Inflammatory macrophage treated with lipopolysaccharide for 4 hours (primary cell): ENCODE data around the gene OMP.

Experiments
- DNase-seq: peaks from one replicate; pipeline ENCODE4 v3.0.0-alpha.2; 2020

Gene OMP

DNA sequence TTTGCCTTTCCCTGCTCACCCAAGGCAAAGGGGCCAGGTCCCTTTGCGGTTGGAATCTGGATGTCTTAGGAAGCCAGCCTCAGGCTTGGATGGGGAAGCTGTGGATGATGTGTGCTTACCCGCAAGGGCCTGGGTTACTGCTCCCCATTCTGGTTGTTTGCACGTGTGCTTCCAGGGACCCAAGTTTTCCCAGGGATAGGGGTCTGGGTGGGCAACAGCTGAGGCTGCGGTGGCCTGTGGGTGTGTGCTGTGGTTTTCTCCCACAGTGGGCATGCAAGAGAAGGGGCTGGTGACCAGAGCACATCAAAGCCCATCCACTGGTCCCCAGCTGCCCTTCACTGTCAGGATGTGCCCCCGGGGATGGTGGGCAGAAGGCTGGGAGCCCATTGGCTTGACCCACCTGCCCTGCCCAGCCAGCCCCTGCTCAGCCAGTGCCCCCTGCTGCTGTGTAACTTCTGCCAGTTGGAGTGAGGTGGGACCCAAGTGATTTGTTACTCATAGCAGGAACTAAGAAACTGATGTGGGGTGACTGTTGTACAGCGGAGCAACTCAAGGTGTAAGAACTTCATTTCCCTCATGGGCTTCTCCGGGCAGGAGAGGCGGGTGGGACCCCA is 32.6 kb upstream of the OMP start:
- DNase-seq: no peak

GRCh38 chr11:77071077-77071476 is 31.6 kb upstream of the OMP start:
- no peak for DNase-seq

DNA sequence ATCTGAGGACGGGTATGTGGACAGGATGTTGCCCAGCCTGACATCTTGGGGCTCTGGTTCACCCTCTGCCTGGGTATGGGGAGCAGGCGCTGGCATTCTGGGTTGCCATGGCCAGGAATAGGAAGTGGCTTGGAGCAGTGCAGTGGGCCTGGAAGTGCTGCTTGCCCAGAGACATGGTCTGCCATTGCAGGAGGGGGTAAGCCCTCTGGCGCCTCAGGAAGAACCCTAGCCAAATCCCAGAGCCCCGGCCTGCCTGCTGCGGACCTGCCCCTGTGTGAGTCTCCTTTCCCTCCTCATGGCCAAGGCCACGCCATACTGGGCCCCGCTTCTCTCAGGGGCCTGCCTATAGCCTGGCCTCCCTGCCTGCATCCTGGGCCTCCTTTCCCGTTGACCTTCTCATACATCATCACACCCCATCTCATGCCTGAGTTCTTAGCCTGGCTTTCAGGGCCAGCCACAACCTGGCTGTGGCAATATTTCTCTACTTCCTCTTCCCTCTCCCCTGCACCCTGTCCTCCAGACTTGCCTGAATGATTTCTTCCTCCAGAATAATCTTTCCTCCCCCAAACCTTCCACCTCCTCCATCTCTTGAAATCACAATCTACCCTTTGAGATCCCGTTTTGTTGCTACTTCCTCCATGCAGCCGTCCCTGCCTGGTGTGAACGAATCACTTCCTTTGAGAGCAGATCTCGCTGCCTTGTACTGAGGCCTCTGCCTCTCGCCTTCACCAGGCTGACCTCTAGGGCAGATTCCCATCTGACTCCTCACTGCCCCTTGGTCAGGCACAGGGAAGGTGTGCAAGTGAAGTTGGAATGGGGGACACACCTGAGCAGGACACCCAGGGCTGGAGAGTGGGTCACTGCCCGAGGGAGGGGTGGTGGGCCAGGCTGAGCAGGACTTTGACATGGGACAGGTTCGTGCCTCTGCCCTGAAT is 30.7 kb upstream of the OMP start:
- DNase-seq: peak; percentile 39

DNA sequence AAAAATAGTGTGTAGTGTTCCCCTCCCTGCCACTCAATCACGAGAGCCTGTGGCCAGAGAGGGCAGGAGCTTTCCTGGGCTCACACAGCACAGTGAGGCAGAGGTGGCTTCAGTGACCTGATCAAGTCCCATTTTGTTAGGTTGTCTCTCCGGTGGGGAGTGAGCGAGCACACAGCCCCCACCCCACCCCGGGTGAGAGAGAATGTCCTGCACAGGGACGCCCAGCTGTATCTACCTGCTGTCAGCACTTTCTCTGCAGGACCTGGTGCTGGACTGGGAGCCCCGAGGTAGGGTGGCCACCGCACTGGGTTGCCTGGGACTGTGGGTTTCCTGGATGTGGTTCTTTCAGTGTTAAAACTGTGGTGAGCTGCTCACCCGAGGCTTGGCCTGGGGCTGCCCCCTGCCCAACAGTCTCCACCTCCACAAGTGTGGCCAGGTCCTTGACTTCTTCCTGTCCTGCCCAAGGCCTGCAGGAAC is 29.8 kb upstream of the OMP start:
- no peak for DNase-seq

- no peak for DNase-seq
These were observed 29.2 kb upstream of the OMP start for GRCh38 chr11:77073328-77074001.

GRCh38 chr11:77074205-77074604 is 28.4 kb upstream of the OMP start:
- no peak for DNase-seq

- no peak for DNase-seq
These were observed 27.9 kb upstream of the OMP start for GRCh38 chr11:77074626-77075221.

- DNase-seq: no peak
These were observed 27.2 kb upstream of the OMP start for GRCh38 chr11:77075425-77075905.

- DNase-seq: no peak
These were observed 23.0 kb upstream of the OMP start for GRCh38 chr11:77079666-77080065.

GRCh38 chr11:77080643-77081210 is 21.9 kb upstream of the OMP start:
- DNase-seq: peak; percentile 9

DNA sequence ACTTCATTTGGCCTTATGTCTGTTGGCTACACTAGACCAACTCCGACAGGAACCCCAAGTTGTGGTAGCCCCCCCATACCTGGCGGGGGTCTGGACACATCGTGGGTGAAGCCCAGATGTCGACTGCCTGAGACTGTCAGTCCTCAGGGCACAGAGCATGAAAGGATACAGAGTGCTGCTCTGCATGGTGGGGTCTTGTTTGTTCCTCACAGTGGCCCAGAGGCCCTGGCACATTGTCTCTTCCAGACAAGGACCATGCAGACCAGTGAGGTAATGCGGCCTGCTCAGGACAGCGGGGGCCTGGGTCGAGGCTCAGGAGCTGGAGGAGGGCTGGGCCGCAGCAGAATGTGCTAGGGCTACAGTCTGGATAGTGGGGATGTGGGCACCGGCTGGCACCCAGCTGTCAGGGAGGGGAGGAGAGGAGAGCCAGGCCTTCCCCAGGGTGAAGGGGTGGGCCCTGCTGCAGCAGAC is 21.2 kb upstream of the OMP start:
- no peak for DNase-seq

- no peak for DNase-seq
These were observed 20.4 kb upstream of the OMP start for GRCh38 chr11:77081976-77082836.

- DNase-seq: peak; percentile 64
These were observed 19.6 kb upstream of the OMP start for GRCh38 chr11:77082838-77083565.

DNA sequence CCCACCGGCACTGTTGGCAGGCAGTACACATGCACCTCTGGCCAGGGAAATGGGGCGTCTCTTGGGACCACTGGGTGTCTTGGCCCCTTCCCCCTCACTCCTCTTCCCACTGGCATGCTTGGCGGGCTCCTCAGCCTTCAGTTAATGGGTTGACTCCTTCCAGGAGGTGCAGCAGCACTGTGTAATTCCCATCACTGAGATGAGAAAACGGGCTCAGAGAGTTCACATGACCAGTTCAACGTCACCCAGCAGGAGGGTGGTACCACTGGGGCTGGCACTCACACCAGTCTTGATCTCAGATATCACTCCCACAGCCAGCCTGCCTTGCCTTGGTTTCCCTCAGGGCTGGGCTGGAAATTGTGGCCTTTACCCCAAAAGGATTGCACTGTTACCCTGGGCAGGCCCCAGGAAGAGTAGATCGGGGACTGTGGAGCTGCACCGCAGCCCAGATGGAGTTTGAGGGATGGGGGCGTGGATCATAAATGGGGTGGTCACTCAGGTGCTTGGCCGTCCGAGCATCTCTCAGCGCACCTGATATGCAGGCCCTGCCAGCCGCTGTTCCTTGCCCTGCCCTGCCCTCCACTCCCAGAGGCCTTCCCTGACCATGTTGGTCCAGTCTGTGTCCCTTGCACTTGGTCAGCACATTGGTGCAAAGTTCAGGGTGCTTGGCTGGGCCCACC is 18.9 kb upstream of the OMP start:
- no peak for DNase-seq

- no peak for DNase-seq
These were observed 18.0 kb upstream of the OMP start for GRCh38 chr11:77084581-77085191.

DNA sequence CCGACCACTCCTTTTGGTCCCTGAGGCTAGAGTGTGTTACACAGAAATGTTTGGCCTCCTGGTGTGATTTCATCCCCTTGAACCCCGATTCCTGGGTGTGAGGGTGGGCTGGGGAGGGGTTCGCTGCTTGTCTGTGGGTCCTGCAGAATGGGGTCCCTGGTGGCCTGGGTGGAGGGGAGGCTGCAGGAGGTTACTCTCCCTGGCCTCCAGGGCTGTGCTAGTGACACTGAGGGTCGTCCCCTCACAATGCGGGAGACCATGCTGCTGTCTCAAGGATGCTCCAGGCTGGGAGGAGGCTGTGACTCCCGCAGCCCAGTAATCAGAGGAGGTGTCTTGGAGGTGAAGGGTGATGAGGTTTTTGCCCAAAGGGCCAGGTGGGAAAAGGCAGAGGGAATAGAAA is 17.0 kb upstream of the OMP start:
- DNase-seq: no peak

DNA sequence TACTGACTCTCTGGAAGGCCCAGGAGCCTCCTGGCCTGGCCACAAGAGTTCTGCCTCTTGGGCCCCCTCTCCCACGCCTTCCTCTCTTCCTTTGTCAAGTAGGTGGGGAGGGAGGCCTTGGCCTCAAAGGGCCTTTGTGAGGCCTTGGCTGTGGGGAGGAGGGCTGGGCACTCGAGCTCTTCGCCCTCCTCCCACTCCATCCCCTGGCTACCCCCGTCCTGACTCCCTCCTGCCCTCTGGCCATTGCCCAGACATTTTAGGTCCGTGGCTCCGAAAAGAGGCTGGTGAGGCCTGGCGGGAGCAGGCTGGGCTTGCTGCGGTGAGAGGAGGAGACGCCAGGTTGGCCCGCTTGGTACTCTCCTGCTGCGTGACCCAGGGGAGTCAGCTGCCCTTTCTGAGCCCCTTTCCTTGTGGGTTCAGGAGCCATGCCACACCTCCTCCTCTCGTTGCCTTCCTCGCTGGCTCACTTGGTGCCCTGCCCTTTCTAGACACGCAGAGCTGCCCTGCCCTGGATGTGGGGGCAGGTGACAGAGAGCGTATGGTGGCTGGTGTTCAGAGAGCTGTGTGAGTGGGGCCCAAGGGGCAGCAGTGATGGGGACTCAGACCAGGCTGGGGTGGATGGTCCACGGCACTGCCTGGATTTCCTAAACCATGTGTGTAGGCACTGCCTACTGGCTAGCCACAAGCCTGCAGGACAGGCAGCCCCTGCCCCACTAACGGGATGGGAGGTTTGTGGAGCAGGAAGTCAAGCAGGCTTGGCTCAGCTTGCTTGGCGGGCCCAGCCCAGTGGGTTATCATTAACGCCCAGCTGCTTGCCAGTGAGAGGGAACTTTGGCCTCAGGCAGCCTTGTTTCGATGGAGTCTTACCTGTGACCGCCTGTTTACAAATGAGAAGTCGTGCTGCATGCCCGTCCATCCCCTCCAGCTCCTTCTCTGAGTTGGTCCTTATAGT is 15.8 kb upstream of the OMP start:
- DNase-seq: no peak

DNA sequence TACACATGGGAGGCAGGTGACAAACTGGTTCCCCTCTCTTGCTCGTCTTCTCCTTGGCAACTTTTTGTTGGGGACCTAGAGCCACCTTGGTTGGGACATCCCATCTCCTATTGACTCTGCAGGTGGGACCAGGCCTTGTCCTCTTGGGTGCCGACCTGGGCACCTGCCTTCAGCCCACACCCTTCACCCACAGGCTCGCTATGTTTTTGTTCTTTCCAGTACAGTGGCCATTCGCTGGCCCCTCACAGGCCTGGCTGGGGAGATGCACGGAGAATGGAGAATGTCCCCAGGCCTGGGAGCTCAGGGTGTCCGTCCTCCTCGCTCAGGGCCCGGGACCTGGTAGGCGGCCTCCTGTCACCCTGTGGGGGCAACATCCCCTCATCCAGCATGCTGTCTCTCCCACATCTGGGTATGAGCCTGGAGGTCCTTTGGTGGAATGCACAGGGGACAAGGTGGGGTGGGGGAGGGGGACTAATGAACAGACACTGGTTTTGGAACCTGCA is 14.9 kb upstream of the OMP start:
- no peak for DNase-seq
